Measurements from ENCODE around the gene CD207. TPM values are rescaled to one million over a fixed set of nuclear protein-coding genes. Genes with fewer than 3 reads are reported as not detected.

Gene CD207
- total and polyA plus RNA-seq, 2 of the 8 experiments (the other 6 are each of a cell fraction or from before 2014, with no cell fraction given), result not detected

DNA sequence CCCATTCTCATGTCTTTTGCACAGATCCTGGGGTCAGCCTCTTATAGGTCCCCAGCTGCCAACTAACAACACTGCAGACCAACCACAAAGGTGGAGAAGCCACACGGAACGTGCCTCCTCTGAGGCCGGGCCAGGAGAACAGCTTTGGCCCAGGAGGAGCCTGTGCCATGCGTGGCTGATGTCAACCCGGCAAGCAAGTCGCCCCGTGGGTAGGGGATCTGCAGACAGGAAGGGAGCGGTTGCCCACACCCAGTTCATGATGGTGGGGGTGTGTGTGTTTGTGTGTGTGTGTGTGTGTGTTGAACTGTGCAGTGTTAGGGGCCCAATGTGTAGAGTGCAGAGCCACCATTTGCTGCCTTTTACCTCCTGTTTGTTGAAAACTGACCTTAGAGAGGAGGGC, 12.8 kb downstream of the CD207 start:
- Histone ChIP-seq H3K79me1 (ENCODE audit: low read depth, low read length) (no peaks in the 10 kb centered on the region), H2BK5ac (ENCODE audit: low read depth, low read length) (no peak overlapping the region), H3K4me3 (ENCODE audit: extremely low read depth in 1 of 4, insufficient read depth in 2 of 4, low read depth in 3 of 4, low read length in 4 of 4) (no peak overlapping the region), H3K4ac (replicated peaks; ENCODE audit: insufficient read length, low read depth, low read length) (no peak overlapping the region), H3K56ac (replicated peaks; ENCODE audit: insufficient read length, low read depth, low read length) (no peak overlapping the region), H2AK5ac (ENCODE audit: low read depth, low read length) (no peak overlapping the region), H3K79me2 (ENCODE audit: control insufficient read depth in 1 of 2, insufficient read depth in 2 of 2, low read length in 2 of 2) (no peaks in the 10 kb centered on the region), H3K4me1 (replicated peaks in 1 of 4; ENCODE audit: control insufficient read depth in 3 of 4, insufficient read depth in 4 of 4, low read length in 3 of 4) (peaks cover 0 to under 1% (median 0%) of the 10 kb centered on the region in 4 experiments; a peak in 2 of 7 replicates), H3K9me3 (ENCODE audit: insufficient read depth in 2 of 2, low read depth in 1 of 2, low read length in 1 of 2) (no peaks in the 10 kb centered on the region), H3K18ac (ENCODE audit: extremely low read depth, low read length) (no peak overlapping the region), H3K4me2 (ENCODE audit: insufficient read depth in 1 of 2, low read depth in 2 of 2, low read length in 2 of 2) (no peak overlapping the region), H2BK15ac (ENCODE audit: low read length) (no peak overlapping the region), H3K27me3 (replicated peaks in 1 of 4; ENCODE audit: control insufficient read depth in 3 of 4, extremely low read depth in 1 of 4, insufficient read depth in 3 of 4, low read length in 3 of 4) (no peaks in the 10 kb centered on the region), H3K23me2 (ENCODE audit: low read depth, low read length) (no peaks in the 10 kb centered on the region), H4K8ac (ENCODE audit: extremely low read depth, insufficient read depth, low read length) (no peak overlapping the region; the same call in 1 of the 2 replicates), H3K9ac (replicated peaks in 1 of 4; ENCODE audit: extremely low read depth in 1 of 4, low read depth in 3 of 4, low read length in 3 of 4) (no peak overlapping the region), H3K14ac (ENCODE audit: insufficient read length) (no peak overlapping the region), H4K91ac (replicated peaks; ENCODE audit: insufficient read length, low read length) (no peak overlapping the region), H4K5ac (ENCODE audit: insufficient read length, low read depth, low read length) (no peak overlapping the region), H4K20me1 (replicated peaks in 1 of 2; ENCODE audit: control insufficient read depth in 1 of 2, insufficient read depth in 2 of 2, low read length in 2 of 2) (no peaks in the 10 kb centered on the region), H2AFZ (ENCODE audit: low read length) (no peak overlapping the region), H2BK120ac (replicated peaks; ENCODE audit: low read depth, low read length) (no peak overlapping the region), H3K36me3 (ENCODE audit: control insufficient read depth in 2 of 4, insufficient read depth in 4 of 4, low read length in 3 of 4) (no peaks in the 10 kb centered on the region), H3K23ac (ENCODE audit: insufficient read length) (no peak overlapping the region), H2BK12ac (ENCODE audit: low read depth, low read length) (no peak overlapping the region), H3K27ac (ENCODE audit: low read depth, low read length) (no peak overlapping the region), H2BK20ac (ENCODE audit: low read length) (no peak overlapping the region)
- CTCF ChIA-PET (ENCODE audit: partially characterized antibody), result interaction anchor here (1.1 kb wide), 2 partner anchors 32 to 167 kb away, joined by 3 read pairs; partner anchors contain the start of gene FIGLA
- WGBS, 2 experiments (ENCODE audit: extremely low coverage in 1 of 2, insufficient coverage in 1 of 2, insufficient read length in 1 of 2, insufficient replicate concordance in 2 of 2, low coverage in 1 of 2, low lambda C conversion rate in 2 of 2, missing lambda C conversion rate in 1 of 2), result 57% methylated on average over 8 of the region's 8 CpGs; no CpG with 5 or more reads in 1 of the 2 experiments
- POLR2A ChIA-PET (ENCODE audit: partially characterized antibody), result no interaction called here
- DNase-seq (ENCODE audit: low read depth in 1 of 2, low spot score in 2 of 2) (no peak), FAIRE-seq (no peak)
- TF ChIP-seq RAD21 (IDR thresholded peaks at IDR 0.05 in 1 of 2, conservative IDR thresholded peaks at IDR 0.05 in 1 of 2; ENCODE audit: low read depth in 2 of 2, low read length in 2 of 2), result no peak
- TF ChIP-seq KDM4A (IDR thresholded peaks at IDR 0.05; ENCODE audit: low read depth, low read length, severe bottlenecking), result no peak
- no peak for TF ChIP-seq HDAC2 (IDR thresholded peaks at IDR 0.05; ENCODE audit: borderline replicate concordance in 1 of 2, low read depth in 2 of 2, low read length in 2 of 2)
- no peak for TF ChIP-seq RFX5 (IDR thresholded peaks at IDR 0.05; ENCODE audit: borderline replicate concordance, low read depth, low read length)
- no peak for TF ChIP-seq SP1 (IDR thresholded peaks at IDR 0.05; ENCODE audit: low read depth, low read length)
- no peak for TF ChIP-seq NANOG (IDR thresholded peaks at IDR 0.05; ENCODE audit: insufficient read depth, low read depth, low read length, poor library complexity, severe bottlenecking)
- TF ChIP-seq MAFK (IDR thresholded peaks at IDR 0.05; ENCODE audit: low read depth, low read length), result no peak
- TF ChIP-seq BACH1 (IDR thresholded peaks at IDR 0.05; ENCODE audit: low read length), result no peak
- TF ChIP-seq TEAD4 (IDR thresholded peaks at IDR 0.05; ENCODE audit: low read depth, low read length), result no peak
- TF ChIP-seq CTBP2 (IDR thresholded peaks at IDR 0.05; ENCODE audit: borderline replicate concordance, insufficient read depth, insufficient read length, low read length), result no peak
- TF ChIP-seq, protein P1, sequence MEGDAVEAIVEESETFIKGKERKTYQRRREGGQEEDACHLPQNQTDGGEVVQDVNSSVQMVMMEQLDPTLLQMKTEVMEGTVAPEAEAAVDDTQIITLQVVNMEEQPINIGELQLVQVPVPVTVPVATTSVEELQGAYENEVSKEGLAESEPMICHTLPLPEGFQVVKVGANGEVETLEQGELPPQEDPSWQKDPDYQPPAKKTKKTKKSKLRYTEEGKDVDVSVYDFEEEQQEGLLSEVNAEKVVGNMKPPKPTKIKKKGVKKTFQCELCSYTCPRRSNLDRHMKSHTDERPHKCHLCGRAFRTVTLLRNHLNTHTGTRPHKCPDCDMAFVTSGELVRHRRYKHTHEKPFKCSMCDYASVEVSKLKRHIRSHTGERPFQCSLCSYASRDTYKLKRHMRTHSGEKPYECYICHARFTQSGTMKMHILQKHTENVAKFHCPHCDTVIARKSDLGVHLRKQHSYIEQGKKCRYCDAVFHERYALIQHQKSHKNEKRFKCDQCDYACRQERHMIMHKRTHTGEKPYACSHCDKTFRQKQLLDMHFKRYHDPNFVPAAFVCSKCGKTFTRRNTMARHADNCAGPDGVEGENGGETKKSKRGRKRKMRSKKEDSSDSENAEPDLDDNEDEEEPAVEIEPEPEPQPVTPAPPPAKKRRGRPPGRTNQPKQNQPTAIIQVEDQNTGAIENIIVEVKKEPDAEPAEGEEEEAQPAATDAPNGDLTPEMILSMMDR (IDR thresholded peaks at IDR 0.05; ENCODE audit: control extremely low read depth in 1 of 3, insufficient read depth in 1 of 3, low read depth in 1 of 3, low read length in 3 of 3), result no peak

Data from H1 (cell line).